ENCODE data around the gene MTHFD2L. TPM values are rescaled to one million over a fixed set of nuclear protein-coding genes. Genes with fewer than 3 reads are reported as not detected.

MTHFD2L gene
- total and polyA plus RNA-seq, 10 of the 15 experiments (the other 5 are each of a cell fraction or from before 2014, with no cell fraction given) = 4.8 to 25.4 (median 14.4) TPM

GRCh38 chr4:74338792-74339333, 180.9 kb downstream of the MTHFD2L start:
- H3K9me3 ChIP-seq (replicated peaks; ENCODE audit: control insufficient read depth, insufficient read depth, low read length) = peaks cover under 1% of the 10 kb centered on the region; the same call in 2 of the 3 replicates
- POLR2A ChIA-PET = no interaction called here
- CTCF ChIA-PET = no interaction called here

More at GRCh38 chr4:74338792-74339333, 180.9 kb downstream of the MTHFD2L start:
- 77% methylated on average over 4 of the region's 4 CpGs for WGBS (ENCODE audit: insufficient coverage, insufficient replicate concordance, low lambda C conversion rate, missing lambda C conversion rate)
- TF ChIP-seq SMAD5 (IDR thresholded peaks at IDR 0.05; ENCODE audit: low read depth) = no peak
- TF ChIP-seq ZBTB11 (CRISPR knock-in tag; IDR thresholded peaks at IDR 0.05) = no peak
- TF ChIP-seq MEF2B (IDR thresholded peaks at IDR 0.05; ENCODE audit: partially characterized antibody, poor library complexity, severe bottlenecking) = no peak
- no peak for TF ChIP-seq RELA (IDR thresholded peaks at IDR 0.05; ENCODE audit: borderline replicate concordance, partially characterized antibody)
- TF ChIP-seq HSF1 (IDR thresholded peaks at IDR 0.05; ENCODE audit: low read depth, low read length) = no peak
- TF ChIP-seq IRF4 (IDR thresholded peaks at IDR 0.05; ENCODE audit: low read depth, low read length) = no peak
- TF ChIP-seq TBL1XR1 (IDR thresholded peaks at IDR 0.05; ENCODE audit: low read depth, low read length) = no peak
- Histone ChIP-seq H3K27ac (ENCODE audit: control insufficient read depth, insufficient read depth) (no peak overlapping the region), H2AFZ (ENCODE audit: control insufficient read depth, low read depth, low read length) (no peak overlapping the region), H3K27me3 (replicated peaks in 1 of 2; ENCODE audit: control insufficient read depth in 2 of 2, insufficient read depth in 2 of 2, low read length in 1 of 2) (no peaks in the 10 kb centered on the region; a peak in 1 of 4 replicates), H3K4me1 (ENCODE audit: control insufficient read depth, insufficient read depth, low read length) (peaks cover 5% of the 10 kb centered on the region; the same call in 1 of the 2 replicates), H3K4me3 (no peak overlapping the region), H3K79me2 (ENCODE audit: control insufficient read depth, insufficient read depth, low read length) (no peaks in the 10 kb centered on the region), H3K9ac (ENCODE audit: control insufficient read depth, insufficient read depth, low read length) (no peak overlapping the region), H4K20me1 (ENCODE audit: control insufficient read depth, insufficient read depth) (no peaks in the 10 kb centered on the region), H3K4me2 (ENCODE audit: control insufficient read depth, insufficient read depth) (no peak overlapping the region), H3K36me3 (ENCODE audit: control insufficient read depth in 2 of 2, insufficient read depth in 2 of 2, low read length in 1 of 2) (no peaks in the 10 kb centered on the region)
- no peak for DNase-seq (ENCODE audit: low read depth, low spot score)
- intact Hi-C loops (cut with micrococcal nuclease; ENCODE audit: unreplicated experiment) = no loop called here
- in situ Hi-C loops (cut with MboI) = no loop called here
- RAD21 ChIA-PET (ENCODE audit: unreplicated experiment) = no interaction called here
- SMC1A ChIA-PET (ENCODE audit: uncharacterized antibody, unreplicated experiment) = interaction anchor here (1.0 to 1.5 kb wide), 3 partner anchors 14 to 337 kb away, joined by 3 to 6 read pairs (median 3); no protein-coding TSS in a partner anchor
- no peak for FAIRE-seq
- ATAC-seq = no peak
- BruUV-seq (replicated peaks) = no TSS peak
